ENCODE measurements around the gene LRMDA. TPM values are rescaled to one million over a fixed set of nuclear protein-coding genes. Genes with fewer than 3 reads are reported as not detected.

The LRMDA gene
- total RNA-seq, 1 donor from 2014 or later = 5.2 TPM

DNA sequence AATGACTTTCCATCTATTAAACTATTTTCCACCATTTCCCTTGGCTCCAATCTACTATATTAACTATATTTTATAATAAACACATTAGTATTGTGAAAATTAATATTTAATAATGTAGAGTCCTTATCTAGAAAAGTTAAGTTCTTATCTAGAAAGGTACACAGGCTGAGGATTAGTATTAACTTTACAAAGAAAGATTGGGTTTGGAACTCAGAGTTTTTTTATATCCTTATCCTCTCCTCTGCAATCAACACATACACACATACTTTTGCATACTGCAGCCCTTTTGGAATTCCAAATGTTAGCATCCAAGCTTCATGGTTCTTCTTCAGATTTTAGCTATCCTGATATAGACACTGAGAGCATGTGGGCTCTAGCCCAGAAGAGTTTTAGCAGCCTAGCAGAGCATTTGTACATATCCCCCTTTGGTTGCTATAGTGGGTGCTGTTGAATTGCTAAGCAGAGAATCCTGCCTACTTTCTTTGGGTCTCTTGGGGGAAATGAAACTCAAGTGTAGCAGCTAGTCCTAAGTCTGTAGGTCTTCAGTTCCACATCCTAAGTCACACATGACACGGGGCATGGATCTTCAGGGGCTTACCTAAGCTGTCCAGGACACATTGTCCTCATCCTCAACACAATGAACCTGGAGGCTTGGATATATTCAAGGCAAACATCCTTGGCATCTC, 874.6 kb downstream of the LRMDA start:
- H3K9me3 ChIP-seq (ENCODE audit: low read depth) = no peaks in the 10 kb centered on the region
- H3K27me3 Mint-ChIP-seq (ENCODE audit: insufficient read depth, low read depth) = peaks cover 2% of the 10 kb centered on the region
- no peak overlapping the region for H3K4me2 ChIP-seq
- H3K27ac Mint-ChIP-seq = no peak overlapping the region
- no peak for TF ChIP-seq EZH2 (IDR thresholded peaks at IDR 0.05)
- no peak for TF ChIP-seq EZH2phosphoT487 (IDR thresholded peaks at IDR 0.05)
- TF ChIP-seq, protein P1, sequence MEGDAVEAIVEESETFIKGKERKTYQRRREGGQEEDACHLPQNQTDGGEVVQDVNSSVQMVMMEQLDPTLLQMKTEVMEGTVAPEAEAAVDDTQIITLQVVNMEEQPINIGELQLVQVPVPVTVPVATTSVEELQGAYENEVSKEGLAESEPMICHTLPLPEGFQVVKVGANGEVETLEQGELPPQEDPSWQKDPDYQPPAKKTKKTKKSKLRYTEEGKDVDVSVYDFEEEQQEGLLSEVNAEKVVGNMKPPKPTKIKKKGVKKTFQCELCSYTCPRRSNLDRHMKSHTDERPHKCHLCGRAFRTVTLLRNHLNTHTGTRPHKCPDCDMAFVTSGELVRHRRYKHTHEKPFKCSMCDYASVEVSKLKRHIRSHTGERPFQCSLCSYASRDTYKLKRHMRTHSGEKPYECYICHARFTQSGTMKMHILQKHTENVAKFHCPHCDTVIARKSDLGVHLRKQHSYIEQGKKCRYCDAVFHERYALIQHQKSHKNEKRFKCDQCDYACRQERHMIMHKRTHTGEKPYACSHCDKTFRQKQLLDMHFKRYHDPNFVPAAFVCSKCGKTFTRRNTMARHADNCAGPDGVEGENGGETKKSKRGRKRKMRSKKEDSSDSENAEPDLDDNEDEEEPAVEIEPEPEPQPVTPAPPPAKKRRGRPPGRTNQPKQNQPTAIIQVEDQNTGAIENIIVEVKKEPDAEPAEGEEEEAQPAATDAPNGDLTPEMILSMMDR (IDR thresholded peaks at IDR 0.05) = no peak
- H3K4me3 Mint-ChIP-seq = no peak overlapping the region
- H3K36me3 Mint-ChIP-seq = no peaks in the 10 kb centered on the region
- no peaks in the 10 kb centered on the region for H3K9me3 Mint-ChIP-seq
- no peak for DNase-seq (ENCODE audit: low spot score)
- H3K27me3 ChIP-seq = peaks cover 4% of the 10 kb centered on the region
- no peak overlapping the region for H2AFZ ChIP-seq (replicated peaks)
- H3F3A ChIP-seq (ENCODE audit: low read depth) = peaks cover 38% of the 10 kb centered on the region
- H3K4me1 Mint-ChIP-seq = peaks cover 78% of the 10 kb centered on the region
- no peak overlapping the region for H3K4me3 ChIP-seq
- no peaks in the 10 kb centered on the region for H3K79me2 ChIP-seq (ENCODE audit: low read depth)
- no peak overlapping the region for H3K9ac ChIP-seq
- no peaks in the 10 kb centered on the region for H3K36me3 ChIP-seq
- H4K20me1 ChIP-seq (ENCODE audit: low read depth) = peaks cover 8% of the 10 kb centered on the region
- H3K4me1 ChIP-seq = peaks cover 49% of the 10 kb centered on the region
- no peak overlapping the region for H3K27ac ChIP-seq

- H3K9me3 ChIP-seq (ENCODE audit: low read depth) = no peaks in the 10 kb centered on the region
- H3K79me2 ChIP-seq (ENCODE audit: low read depth) = no peaks in the 10 kb centered on the region
- DNase-seq (ENCODE audit: low spot score) = no peak
- H3K4me2 ChIP-seq = no peak overlapping the region
- H3K27me3 ChIP-seq = peaks cover 4% of the 10 kb centered on the region
- H3F3A ChIP-seq (ENCODE audit: low read depth) = peaks cover 38% of the 10 kb centered on the region
- no peak overlapping the region for H3K4me3 ChIP-seq
- Mint-ChIP-seq H3K4me3 (no peak overlapping the region), H3K4me1 (peaks cover 78% of the 10 kb centered on the region), H3K36me3 (no peaks in the 10 kb centered on the region), H3K9me3 (no peaks in the 10 kb centered on the region), H3K27me3 (ENCODE audit: insufficient read depth, low read depth) (peaks cover 4% of the 10 kb centered on the region), H3K27ac (no peak overlapping the region)
- peaks cover 46% of the 10 kb centered on the region for H3K4me1 ChIP-seq
- H2AFZ ChIP-seq (replicated peaks) = no peak overlapping the region
- H3K36me3 ChIP-seq = no peaks in the 10 kb centered on the region
- peaks cover 8% of the 10 kb centered on the region for H4K20me1 ChIP-seq (ENCODE audit: low read depth)
- no peak overlapping the region for H3K9ac ChIP-seq
- TF ChIP-seq EZH2 (IDR thresholded peaks at IDR 0.05) (no peak), EZH2phosphoT487 (IDR thresholded peaks at IDR 0.05) (no peak)
- TF ChIP-seq, protein P1 (IDR thresholded peaks at IDR 0.05) = no peak
- no peak overlapping the region for H3K27ac ChIP-seq
These were observed 875.4 kb downstream of the LRMDA start for GRCh38 chr10:76306856-76307255.

DNA sequence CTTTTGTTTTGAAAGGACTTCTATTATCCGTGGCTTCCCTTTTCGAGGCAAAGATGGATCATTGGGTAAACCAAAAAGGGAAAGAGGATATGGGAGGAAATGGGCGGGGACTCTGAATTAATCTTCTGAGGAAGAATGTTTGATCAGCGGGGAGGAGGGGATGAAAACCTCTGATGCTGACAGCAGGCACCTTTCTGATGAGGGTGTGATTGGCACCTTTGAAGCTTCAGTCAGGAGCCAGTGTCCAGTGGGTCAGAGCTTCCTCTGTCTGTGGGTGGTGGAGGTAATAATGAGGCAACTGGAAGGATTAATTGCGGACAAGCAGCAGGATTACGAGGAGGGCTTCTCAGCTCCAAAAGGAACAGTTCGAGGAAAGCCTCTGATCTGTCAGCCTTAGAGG, 877.6 kb downstream of the LRMDA start:
- Histone ChIP-seq H3K9me3 (ENCODE audit: low read depth) (no peaks in the 10 kb centered on the region), H3K27me3 (peaks cover 4% of the 10 kb centered on the region), H3K27ac (no peak overlapping the region), H3K79me2 (ENCODE audit: low read depth) (no peaks in the 10 kb centered on the region), H3K4me3 (no peak overlapping the region), H3K9ac (no peak overlapping the region), H3K4me1 (peaks cover 25% of the 10 kb centered on the region), H3K36me3 (no peaks in the 10 kb centered on the region), H2AFZ (replicated peaks) (no peak overlapping the region), H4K20me1 (ENCODE audit: low read depth) (peaks cover 8% of the 10 kb centered on the region), H3K4me2 (peak overlapping the region; percentile 51), H3F3A (ENCODE audit: low read depth) (peaks cover 22% of the 10 kb centered on the region)
- peak; percentile 85 for DNase-seq (ENCODE audit: low spot score)
- Mint-ChIP-seq H3K36me3 (no peaks in the 10 kb centered on the region), H3K4me3 (peak overlapping the region; percentile 30), H3K27ac (no peak overlapping the region), H3K27me3 (ENCODE audit: insufficient read depth, low read depth) (peaks cover 6% of the 10 kb centered on the region), H3K4me1 (peaks cover 59% of the 10 kb centered on the region), H3K9me3 (no peaks in the 10 kb centered on the region)
- TF ChIP-seq, protein P1 (IDR thresholded peaks at IDR 0.05) = no peak
- TF ChIP-seq EZH2phosphoT487 (IDR thresholded peaks at IDR 0.05) (peak; percentile 74), EZH2 (IDR thresholded peaks at IDR 0.05) (no peak)

Measured in neural progenitor cell (in vitro differentiated cells).